HG03439 (cell line): ENCODE measurements around the gene TSBP1.
"Not testable (repeated sequence)": the region's sequence is repeated elsewhere in the genome, so short reads cannot be mapped to it uniquely, and the experiment has no call there.

Experiments
- ATAC-seq: cut with Tn5 transposase; IDR thresholded peaks from one replicate; pipeline ENCODE4 v1.9.1; 2021; ENCODE audit warnings: mild to moderate bottlenecking, moderate library complexity; ENCODE audit not compliant: unreplicated experiment

The TSBP1 gene

GRCh38 chr6:32379545-32379944 is 7.8 kb upstream of the TSBP1 start:
- no peak for ATAC-seq

GRCh38 chr6:32375739-32376529 is 4.2 kb upstream of the TSBP1 start:
- no peak for ATAC-seq

- ATAC-seq, result no peak
Observed at GRCh38 chr6:32371229-32371628, 474 bp downstream of the TSBP1 start.

GRCh38 chr6:32370505-32370904 is 1.2 kb downstream of the TSBP1 start:
- ATAC-seq, result no peak

- no peak for ATAC-seq
Observed at GRCh38 chr6:32369660-32370059, 2.0 kb downstream of the TSBP1 start.

GRCh38 chr6:32367644-32368043 is 4.1 kb downstream of the TSBP1 start:
- no peak for ATAC-seq

GRCh38 chr6:32359225-32359624 is 12.5 kb downstream of the TSBP1 start:
- not testable (repeated sequence) for ATAC-seq

GRCh38 chr6:32358548-32358947 is 13.2 kb downstream of the TSBP1 start:
- not testable (repeated sequence) for ATAC-seq

- ATAC-seq, result no peak
Observed at GRCh38 chr6:32355018-32355417, 16.7 kb downstream of the TSBP1 start.

GRCh38 chr6:32353348-32353747 is 18.4 kb downstream of the TSBP1 start:
- ATAC-seq, result no peak

- ATAC-seq, result no peak
Observed at GRCh38 chr6:32340242-32340641, 31.5 kb downstream of the TSBP1 start.

GRCh38 chr6:32337186-32337805 is 34.4 kb downstream of the TSBP1 start:
- no peak for ATAC-seq

GRCh38 chr6:32332433-32332832 is 39.3 kb downstream of the TSBP1 start:
- ATAC-seq, result no peak

- ATAC-seq, result no peak
Observed at GRCh38 chr6:32329141-32329540, 42.6 kb downstream of the TSBP1 start.

- ATAC-seq, result no peak
Observed at GRCh38 chr6:32327103-32327502, 44.6 kb downstream of the TSBP1 start.

- no peak for ATAC-seq
Observed at GRCh38 chr6:32318501-32318900, 53.2 kb downstream of the TSBP1 start.

GRCh38 chr6:32317541-32317940 is 54.2 kb downstream of the TSBP1 start:
- no peak for ATAC-seq

GRCh38 chr6:32313964-32314363 is 57.7 kb downstream of the TSBP1 start:
- ATAC-seq, result no peak

- ATAC-seq, result no peak
Observed at GRCh38 chr6:32298632-32299336, 72.9 kb downstream of the TSBP1 start.

- ATAC-seq, result not testable (repeated sequence)
Observed at GRCh38 chr6:32294980-32295379, 76.7 kb downstream of the TSBP1 start.

- no peak for ATAC-seq
Observed at GRCh38 chr6:32294566-32294965, 77.1 kb downstream of the TSBP1 start.

- ATAC-seq, result no peak
Observed at GRCh38 chr6:32293695-32294094, 78.0 kb downstream of the TSBP1 start.
